NCI-H2107 treated with DMSO at 0.1 percent for 48 hours (cell line): ENCODE results near the gene MAD1L1.

Source experiments
- DNase-seq: peaks from one replicate; lab custom pipeline; 2025; ENCODE audit not compliant: unreplicated experiment; lab: John Stamatoyannopoulos, UW

MAD1L1 gene

GRCh38 chr7:2219136-2219535 lies 13.6 kb downstream of the MAD1L1 start:
- DNase-seq = no peak

DNA sequence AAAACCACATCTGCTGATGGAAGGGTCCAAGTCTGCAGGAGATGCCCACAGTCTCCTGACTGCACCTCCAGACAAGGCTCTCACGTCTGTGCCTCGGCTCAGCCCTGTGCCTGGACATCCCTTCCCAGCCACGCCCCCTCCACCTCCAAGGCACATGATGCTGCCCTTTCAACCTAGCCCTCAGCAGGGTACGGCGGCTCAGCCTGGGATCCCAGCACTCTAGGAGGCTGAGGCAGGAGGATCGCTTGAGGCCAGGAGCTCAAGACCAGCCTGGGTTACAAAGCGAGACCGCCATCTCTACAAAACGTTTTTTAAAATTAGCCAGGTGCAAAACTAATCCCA lies 14.3 kb downstream of the MAD1L1 start:
- no peak for DNase-seq

DNA sequence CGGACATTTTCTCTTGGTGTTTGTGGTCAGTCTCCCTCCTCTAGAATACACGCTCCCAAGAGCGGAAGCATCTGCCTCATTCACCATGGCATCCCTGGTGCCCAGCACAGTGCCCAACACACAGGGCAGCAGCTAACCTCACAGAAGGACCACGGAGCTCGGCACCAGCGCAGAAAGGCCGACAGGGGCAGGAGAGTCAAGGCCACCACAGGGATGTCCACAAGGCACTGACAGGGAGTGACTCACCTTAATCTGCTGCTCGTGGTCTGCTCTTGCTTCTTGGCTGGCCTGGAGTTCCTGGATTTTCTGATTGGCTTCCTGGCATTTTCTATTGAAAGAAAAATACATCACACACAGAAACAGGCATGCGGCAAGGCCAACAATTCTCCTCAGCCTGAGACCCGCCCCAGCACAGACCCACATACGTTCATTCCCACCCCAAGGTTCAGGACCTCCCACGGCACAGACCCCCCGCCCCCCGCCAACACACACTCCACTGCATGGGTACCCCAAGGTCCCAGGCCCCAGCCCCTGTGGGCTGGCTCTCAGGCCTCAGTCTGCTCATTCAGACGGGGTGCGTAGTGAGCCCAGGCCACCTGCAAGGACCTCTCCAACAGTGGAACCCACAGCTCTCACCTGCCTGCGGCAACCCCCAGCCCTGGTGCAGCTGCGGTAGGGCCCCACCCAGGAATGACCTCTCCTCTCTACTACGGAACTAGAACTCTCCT lies 14.9 kb downstream of the MAD1L1 start:
- DNase-seq = no peak

DNA sequence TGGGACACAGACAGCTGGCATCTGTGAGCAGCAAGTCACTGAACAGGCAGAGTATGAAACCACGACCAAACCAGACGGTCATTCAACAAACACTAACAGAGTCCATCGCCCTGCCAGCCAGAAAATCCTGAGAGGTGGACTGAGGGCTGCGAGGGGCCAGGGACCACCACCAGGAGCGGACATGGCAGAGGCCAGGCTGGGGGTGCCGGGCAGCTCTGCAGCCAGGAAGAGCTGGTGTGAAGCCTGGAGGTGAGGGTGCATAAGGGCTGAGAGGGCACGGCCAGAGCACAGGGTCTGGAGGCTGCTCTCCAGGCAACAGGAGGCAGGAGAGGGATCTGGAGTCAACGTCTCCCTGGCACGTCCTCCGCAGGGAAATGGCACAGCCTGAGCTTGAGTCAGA lies 15.5 kb downstream of the MAD1L1 start:
- no peak for DNase-seq

DNA sequence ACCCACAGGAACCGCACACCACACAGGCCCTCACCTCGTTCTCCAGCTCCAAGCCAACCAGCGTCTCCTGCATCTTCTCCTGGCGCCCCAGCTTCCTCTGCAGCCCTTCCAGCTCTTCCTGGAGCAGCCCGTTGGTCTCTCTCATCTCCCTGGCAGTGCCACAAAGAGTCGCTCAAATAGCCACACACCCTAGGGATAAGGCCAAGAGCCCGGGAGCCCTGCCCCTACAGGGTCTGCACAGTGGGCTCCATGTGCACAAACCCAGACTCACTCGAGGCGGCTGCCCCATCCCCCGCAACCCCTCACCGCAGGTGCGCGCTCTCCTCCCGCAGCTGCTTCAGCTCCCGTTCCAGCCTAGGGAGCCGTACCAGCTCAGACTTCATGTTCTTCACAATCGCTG lies 16.9 kb downstream of the MAD1L1 start:
- no peak for DNase-seq

GRCh38 chr7:2214636-2215035 lies 18.1 kb downstream of the MAD1L1 start:
- no peak for DNase-seq

DNA sequence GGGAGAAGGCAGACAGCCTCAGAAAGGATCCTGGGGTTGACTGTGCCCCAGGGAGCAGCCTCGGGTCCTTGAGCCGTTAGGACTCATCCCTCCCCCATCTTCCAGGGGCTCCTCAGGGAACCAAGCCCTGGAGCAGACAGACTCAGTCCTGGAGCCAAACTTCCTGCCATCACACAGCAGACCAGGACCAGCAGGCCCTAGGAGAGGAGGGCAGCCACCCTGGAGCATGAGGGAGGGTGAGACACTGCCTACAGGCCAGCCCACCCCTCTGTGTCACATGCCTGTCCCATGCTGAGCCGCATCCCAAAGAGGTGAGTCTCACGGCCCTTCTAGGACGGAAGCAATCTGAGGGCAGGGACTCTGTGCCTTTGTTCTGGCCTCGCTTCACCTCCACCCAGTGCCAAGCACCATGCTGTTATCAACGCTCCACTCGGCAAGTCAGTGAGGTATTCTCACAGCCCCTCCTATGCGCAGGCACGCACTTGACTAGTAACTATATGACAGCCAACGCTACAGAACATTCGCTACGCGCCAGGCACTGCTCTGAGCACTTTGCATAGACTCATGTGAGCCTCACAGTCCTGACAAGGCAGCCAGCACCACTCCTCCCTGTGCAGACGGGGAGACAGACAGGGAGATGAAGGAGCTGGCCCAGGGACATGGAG lies 19.1 kb downstream of the MAD1L1 start:
- DNase-seq = no peak

DNA sequence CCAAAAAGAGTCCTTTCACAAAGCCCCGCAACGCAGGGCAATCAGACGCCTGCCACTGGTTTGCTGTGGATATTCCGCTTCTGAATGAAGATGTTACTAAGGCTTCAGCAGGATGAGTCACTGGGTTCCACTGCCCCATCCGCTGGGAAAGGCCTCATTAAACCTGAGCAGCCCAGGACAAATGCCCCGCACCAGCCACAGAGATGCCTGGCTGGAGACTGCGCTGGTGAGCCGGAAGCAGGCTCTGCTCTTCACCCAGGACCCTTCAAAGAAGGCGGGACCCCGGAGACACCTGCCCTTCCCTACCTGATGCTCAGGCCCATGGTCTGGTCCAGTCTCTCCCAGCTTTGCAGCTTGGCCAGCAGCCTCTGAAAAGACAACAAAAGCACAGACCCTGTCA lies 19.8 kb downstream of the MAD1L1 start:
- no peak for DNase-seq

GRCh38 chr7:2211926-2212325 lies 20.8 kb downstream of the MAD1L1 start:
- DNase-seq = no peak

GRCh38 chr7:2211259-2211880 lies 21.4 kb downstream of the MAD1L1 start:
- no peak for DNase-seq

GRCh38 chr7:2210551-2211258 lies 22.0 kb downstream of the MAD1L1 start:
- DNase-seq = no peak

DNA sequence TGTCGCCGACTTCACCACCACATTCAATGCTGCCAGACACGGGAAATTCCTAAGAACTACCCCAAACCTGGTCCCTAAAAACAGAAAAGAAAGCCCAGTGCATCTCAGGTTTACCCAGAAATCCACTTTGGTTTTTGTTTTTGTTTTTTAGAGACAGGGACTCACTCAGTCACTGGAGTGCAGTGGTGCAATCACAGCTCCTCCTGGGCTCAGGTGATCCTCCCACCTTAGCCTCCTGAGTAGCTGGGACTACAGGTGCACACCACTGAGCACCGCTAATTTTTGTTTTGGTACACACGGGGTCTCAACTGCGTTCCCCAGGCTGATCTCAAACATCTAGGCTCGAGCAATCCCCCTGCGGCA lies 22.8 kb downstream of the MAD1L1 start:
- no peak for DNase-seq

- peak; percentile 32 for DNase-seq
Observed at GRCh38 chr7:2209146-2209960, 23.4 kb downstream of the MAD1L1 start.

DNA sequence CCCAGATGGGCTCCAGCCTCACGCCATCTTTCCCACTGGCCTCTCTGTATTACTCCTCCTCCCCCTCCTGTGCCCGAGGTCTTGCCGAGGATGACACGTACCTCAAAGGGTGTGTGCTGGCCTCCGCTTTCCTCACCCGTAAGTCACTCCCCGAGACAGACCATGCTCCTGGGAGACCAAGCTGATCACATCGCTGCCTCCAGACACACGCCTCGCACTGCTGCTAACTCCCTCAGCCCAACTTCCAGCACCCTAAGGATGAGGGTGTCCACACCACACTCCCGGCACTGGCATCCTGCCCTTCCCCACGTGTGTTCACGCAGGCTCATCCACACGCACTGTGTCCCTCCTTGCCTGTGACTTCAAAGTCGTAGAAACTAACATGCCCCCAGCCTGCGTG lies 24.0 kb downstream of the MAD1L1 start:
- no peak for DNase-seq

- no peak for DNase-seq
Observed at GRCh38 chr7:2205036-2205780, 27.5 kb downstream of the MAD1L1 start.

- no peak for DNase-seq
Observed at GRCh38 chr7:2204446-2204845, 28.3 kb downstream of the MAD1L1 start.

DNA sequence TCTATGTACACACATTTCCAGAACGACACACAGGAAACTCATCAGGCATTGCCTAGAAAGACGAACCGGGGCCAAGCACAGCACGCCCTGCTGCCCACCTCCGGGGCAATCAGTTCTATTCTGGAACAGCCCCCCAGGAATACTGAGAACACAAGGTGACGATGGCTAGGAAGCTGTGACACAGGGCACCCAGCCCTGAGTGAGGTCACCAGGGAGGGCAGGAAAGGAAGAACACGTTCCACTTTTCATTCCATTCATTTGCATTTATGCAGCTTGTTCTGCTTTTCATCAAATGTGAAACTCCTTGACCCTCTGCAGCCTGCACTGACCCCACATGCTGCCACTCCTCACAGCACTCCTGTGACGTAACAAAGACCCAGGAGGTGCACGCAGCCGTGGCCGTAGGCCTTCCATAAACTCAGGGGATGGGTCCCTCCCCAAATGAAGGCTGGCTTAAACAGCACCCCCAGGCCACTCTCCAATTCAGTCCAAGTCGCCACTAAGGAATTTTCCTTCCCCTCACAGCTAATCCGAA lies 28.9 kb downstream of the MAD1L1 start:
- no peak for DNase-seq

GRCh38 chr7:2202901-2203765 lies 29.6 kb downstream of the MAD1L1 start:
- DNase-seq = no peak

GRCh38 chr7:2202361-2202761 lies 30.4 kb downstream of the MAD1L1 start:
- no peak for DNase-seq
